IgD-negative memory B cell (primary cell): ENCODE results near the gene ZNF732. TPM values are rescaled to one million over a fixed set of nuclear protein-coding genes. Genes with fewer than 3 reads are reported as not detected.
"Not testable (repeated sequence)": the region's sequence is repeated elsewhere in the genome, so short reads cannot be mapped to it uniquely, and the experiment has no call there.

Experiments
- H3K27ac Mint-ChIP-seq, 3 donors: one replicate each; pipeline ENCODE4 v1.8.0; 2020 to 2022; ENCODE audit warnings: mild to moderate bottlenecking in 3 of 3, mixed read lengths in 3 of 3, moderate library complexity in 1 of 3
- H3K27me3 Mint-ChIP-seq: one replicate; pipeline ENCODE4 v1.8.0; 2021; ENCODE audit warnings: mixed read lengths
- H3K36me3 Mint-ChIP-seq: one replicate; pipeline ENCODE4 v1.8.0; 2020; ENCODE audit warnings: mild to moderate bottlenecking, mixed read lengths
- H3K4me1 Mint-ChIP-seq, 3 donors: one replicate each; pipeline ENCODE4 v1.8.0; 2020 to 2022; ENCODE audit warnings: mixed read lengths in 3 of 3, mild to moderate bottlenecking in 1 of 3
- H3K4me3 Mint-ChIP-seq, 4 donors: one replicate each; pipeline ENCODE4 v1.8.0; 2020 to 2022; ENCODE audit warnings: mild to moderate bottlenecking in 4 of 4, mixed read lengths in 4 of 4, moderate library complexity in 3 of 4
- H3K9me3 Mint-ChIP-seq, 3 donors: one replicate each; pipeline ENCODE4 v1.8.0; 2020 to 2021; ENCODE audit warnings: mixed read lengths in 3 of 3, mild to moderate bottlenecking in 1 of 3
- polyA plus RNA-seq: library from polyadenylated mRNA; unstranded; fragments of 300-500 nt; fragmentation: Illumina TruSeq; gene quantifications from one replicate; pipeline ENCODE4 v1.2.3, GENCODE V29; 2021

ZNF732 gene
- 0.16 TPM for polyA plus RNA-seq

- peak within 1 kb of the TSS in 3 of 4 donors; percentile 5 to 70 (median 59) for H3K4me3 Mint-ChIP-seq
- H3K27ac Mint-ChIP-seq: peak within 1 kb of the TSS; percentile 34 to 79 (median 58)
- H3K9me3 Mint-ChIP-seq: peaks cover 5 to 27% (median 25%) of the 10 kb centered on the region in 3 donors
- H3K4me1 Mint-ChIP-seq: peaks cover 5 to 11% (median 9%) of the 10 kb centered on the region in 3 donors
- H3K36me3 Mint-ChIP-seq: peaks cover 5% of the 10 kb centered on the region
- peaks cover 1% of the 10 kb centered on the region for H3K27me3 Mint-ChIP-seq
These were observed at the start of gene ZNF732 for GRCh38 chr4:304969-305680. ZNF732 (minus strand) TSS chr4:305474; CDS start chr4:305310, 164 bp downstream.

GRCh38 chr4:340011-340410 lies 34.7 kb upstream of the ZNF732 start:
- Mint-ChIP-seq H3K4me1 (peaks cover 14 to 29% (median 28%) of the 10 kb centered on the region in 3 donors), H3K36me3 (peaks cover 25% of the 10 kb centered on the region), H3K27ac (peak overlapping the region in 1 of 3 donors; percentile 80), H3K9me3 (peaks cover 6 to 27% (median 25%) of the 10 kb centered on the region in 3 donors), H3K4me3 (peak overlapping the region in 3 of 4 donors; percentile 16 to 95 (median 20)), H3K27me3 (no peaks in the 10 kb centered on the region)

GRCh38 chr4:338759-339097 lies 33.5 kb upstream of the ZNF732 start:
- Mint-ChIP-seq H3K36me3 (peaks cover 19% of the 10 kb centered on the region), H3K4me1 (peaks cover 16 to 31% (median 28%) of the 10 kb centered on the region in 3 donors), H3K27me3 (no peaks in the 10 kb centered on the region), H3K4me3 (peak overlapping the region; percentile 95 to 100 (median 98)), H3K9me3 (peaks cover 3 to 31% (median 22%) of the 10 kb centered on the region in 3 donors), H3K27ac (peak overlapping the region in 2 of 3 donors; percentile 96 to 99)

GRCh38 chr4:337932-338758 lies 32.9 kb upstream of the ZNF732 start:
- Mint-ChIP-seq H3K9me3 (peaks cover 3 to 31% (median 20%) of the 10 kb centered on the region in 3 donors), H3K4me3 (peak overlapping the region; percentile 95 to 100 (median 98)), H3K4me1 (peaks cover 16 to 31% (median 28%) of the 10 kb centered on the region in 3 donors), H3K27me3 (no peaks in the 10 kb centered on the region), H3K27ac (peak overlapping the region; percentile 96 to 99 (median 97)), H3K36me3 (peaks cover 18% of the 10 kb centered on the region)

- H3K36me3 Mint-ChIP-seq: peaks cover 16% of the 10 kb centered on the region
- H3K4me3 Mint-ChIP-seq: peak within 1 kb of the TSS; percentile 95 to 100 (median 98)
- peaks cover 16 to 31% (median 28%) of the 10 kb centered on the region in 3 donors for H3K4me1 Mint-ChIP-seq
- H3K9me3 Mint-ChIP-seq: peaks cover 3 to 26% (median 20%) of the 10 kb centered on the region in 3 donors
- no peaks in the 10 kb centered on the region for H3K27me3 Mint-ChIP-seq
- peak within 1 kb of the TSS; percentile 96 to 99 (median 97) for H3K27ac Mint-ChIP-seq
These were observed 32.1 kb upstream of the ZNF732 start, which contains the start of gene ZNF141 for GRCh38 chr4:337143-337931. ZNF141 (plus strand) TSS chr4:337814; CDS start chr4:337984, 170 bp downstream.

GRCh38 chr4:336893-337142 lies 31.5 kb upstream of the ZNF732 start:
- H3K9me3 Mint-ChIP-seq: peaks cover 0 to 22% (median 17%) of the 10 kb centered on the region in 3 donors
- H3K27ac Mint-ChIP-seq: peak overlapping the region; percentile 96 to 99 (median 97)
- H3K4me3 Mint-ChIP-seq: peak overlapping the region; percentile 95 to 100 (median 98)
- H3K4me1 Mint-ChIP-seq: peaks cover 16 to 28% (median 28%) of the 10 kb centered on the region in 3 donors
- peaks cover 13% of the 10 kb centered on the region for H3K36me3 Mint-ChIP-seq
- H3K27me3 Mint-ChIP-seq: no peaks in the 10 kb centered on the region

GRCh38 chr4:336099-336892 lies 31.0 kb upstream of the ZNF732 start:
- H3K27me3 Mint-ChIP-seq: no peaks in the 10 kb centered on the region
- H3K27ac Mint-ChIP-seq: peak overlapping the region; percentile 96 to 99 (median 97)
- H3K4me3 Mint-ChIP-seq: peak overlapping the region; percentile 78 to 99 (median 89)
- peaks cover 12% of the 10 kb centered on the region for H3K36me3 Mint-ChIP-seq
- H3K9me3 Mint-ChIP-seq: peaks cover 0 to 19% (median 17%) of the 10 kb centered on the region in 3 donors
- peaks cover 16 to 28% (median 28%) of the 10 kb centered on the region in 3 donors for H3K4me1 Mint-ChIP-seq

GRCh38 chr4:335515-335914 lies 30.2 kb upstream of the ZNF732 start:
- Mint-ChIP-seq H3K4me3 (peak overlapping the region; percentile 48 to 83 (median 76)), H3K36me3 (peaks cover 9% of the 10 kb centered on the region), H3K27ac (peak overlapping the region in 2 of 3 donors; percentile 14 to 91), H3K9me3 (peaks cover 0 to 16% (median 14%) of the 10 kb centered on the region in 3 donors), H3K4me1 (peaks cover 16 to 27% (median 25%) of the 10 kb centered on the region in 3 donors), H3K27me3 (no peaks in the 10 kb centered on the region)

GRCh38 chr4:328729-329128 lies 23.5 kb upstream of the ZNF732 start:
- Mint-ChIP-seq H3K27me3 (no peaks in the 10 kb centered on the region), H3K4me1 (peaks cover 0 to 7% (median 5%) of the 10 kb centered on the region in 3 donors), H3K27ac (peak overlapping the region in 2 of 3 donors; percentile 36 to 55), H3K9me3 (peaks cover 2 to 9% (median 3%) of the 10 kb centered on the region in 3 donors), H3K4me3 (no peak overlapping the region), H3K36me3 (peaks cover 2% of the 10 kb centered on the region)

- no peak overlapping the region for H3K4me3 Mint-ChIP-seq
- H3K36me3 Mint-ChIP-seq: no peaks in the 10 kb centered on the region
- peaks cover 3% of the 10 kb centered on the region for H3K27me3 Mint-ChIP-seq
- H3K9me3 Mint-ChIP-seq: peaks cover 18 to 38% (median 27%) of the 10 kb centered on the region in 3 donors
- H3K4me1 Mint-ChIP-seq: peaks cover 0 to 1% (median 0%) of the 10 kb centered on the region in 3 donors
- H3K27ac Mint-ChIP-seq: no peak overlapping the region
These were observed 9.1 kb upstream of the ZNF732 start for GRCh38 chr4:314296-314903.

GRCh38 chr4:309807-310206 lies 4.5 kb upstream of the ZNF732 start:
- H3K4me1 Mint-ChIP-seq: peaks cover 5 to 11% (median 10%) of the 10 kb centered on the region in 3 donors
- H3K27me3 Mint-ChIP-seq: no peaks in the 10 kb centered on the region
- peaks cover 7 to 23% (median 18%) of the 10 kb centered on the region in 3 donors for H3K9me3 Mint-ChIP-seq
- no peaks in the 10 kb centered on the region for H3K36me3 Mint-ChIP-seq
- H3K27ac Mint-ChIP-seq: no peak overlapping the region
- H3K4me3 Mint-ChIP-seq: no peak overlapping the region

- peaks cover 1% of the 10 kb centered on the region for H3K27me3 Mint-ChIP-seq
- H3K9me3 Mint-ChIP-seq: peaks cover 5 to 33% (median 25%) of the 10 kb centered on the region in 3 donors
- peak overlapping the region; percentile 34 to 79 (median 58) for H3K27ac Mint-ChIP-seq
- H3K4me3 Mint-ChIP-seq: peak overlapping the region in 2 of 4 donors; percentile 5 to 59
- H3K36me3 Mint-ChIP-seq: peaks cover 3% of the 10 kb centered on the region
- H3K4me1 Mint-ChIP-seq: peaks cover 5 to 11% (median 9%) of the 10 kb centered on the region in 3 donors
These were observed 1.3 kb upstream of the ZNF732 start for GRCh38 chr4:306551-306961.

GRCh38 chr4:304516-304915 lies 758 bp downstream of the ZNF732 start:
- not testable (repeated sequence) for H3K27ac Mint-ChIP-seq, H3K36me3 Mint-ChIP-seq, H3K27me3 Mint-ChIP-seq
- peaks cover 5 to 11% (median 9%) of the 10 kb centered on the region in 3 donors for H3K4me1 Mint-ChIP-seq
- peak overlapping the region in 1 of 4 donors; percentile 55 for H3K4me3 Mint-ChIP-seq
- H3K9me3 Mint-ChIP-seq: peaks cover 5 to 27% (median 23%) of the 10 kb centered on the region in 3 donors
